Naive thymus-derived CD4-positive, alpha-beta T cell (primary cell): ENCODE data around the gene MRGPRX2. TPM values are rescaled to one million over a fixed set of nuclear protein-coding genes. Genes with fewer than 3 reads are reported as not detected.

Source experiments
- ATAC-seq: fragments of 150-1000 bp; cut with Tn5 transposase; 2 replicates; pipeline ENCODE4 v1.10.0; 2021; ENCODE audit warnings: mild to moderate bottlenecking, moderate library complexity
- CTCF ChIA-PET: fragments of 350-600 bp; sonication (Branson Sonifier 250); formaldehyde crosslinking; loops from one replicate; lab custom pipeline; 2021; ENCODE audit warnings: antibody characterized with exemption; lab: Charles Lee
- POLR2A ChIA-PET: fragments of 350-600 bp; sonication (Branson Sonifier 250); formaldehyde crosslinking; loops from one replicate; lab custom pipeline; 2021; ENCODE audit warnings: antibody characterized with exemption, inconsistent platforms; lab: Charles Lee
- DNase-seq, 9 donors: peaks; one replicate each; pipeline versions ENCODE4 v3.0.0 to v3.0.0-alpha.2; 2020 to 2022; ENCODE audit warnings: mixed read lengths in 1 of 9
- H3K27ac ChIP-seq: one replicate; pipeline ENCODE4 v1.7.0; 2013; ENCODE audit warnings: mild to moderate bottlenecking, low read depth, low read length, moderate library complexity
- H3K27me3 ChIP-seq, 2 donors: one replicate each; pipeline ENCODE4 v1.7.0; 2013; ENCODE audit warnings: low read length in 2 of 2, mild to moderate bottlenecking in 2 of 2, moderate library complexity in 2 of 2; ENCODE audit not compliant: control insufficient read depth in 2 of 2, insufficient read depth in 2 of 2
- H3K36me3 ChIP-seq, 3 experiments: 1 replicate in 2 of 3; 2 replicates in 1 of 3; pipeline ENCODE4 v1.7.0; 2013; ENCODE audit warnings: low read length in 3 of 3, mild to moderate bottlenecking in 3 of 3, moderate library complexity in 1 of 3; ENCODE audit not compliant: insufficient read depth in 3 of 3, control insufficient read depth in 2 of 3
- H3K4me1 ChIP-seq, 2 donors: one replicate each; pipeline ENCODE4 v1.7.0; 2013; ENCODE audit warnings: low read length in 2 of 2, mild to moderate bottlenecking in 2 of 2, moderate library complexity in 1 of 2; ENCODE audit not compliant: control insufficient read depth in 2 of 2, insufficient read depth in 2 of 2
- H3K4me3 ChIP-seq: 2 replicates; pipeline ENCODE4 v1.7.0; 2013; ENCODE audit warnings: mild to moderate bottlenecking, low read length
- H3K9me3 ChIP-seq, 3 experiments: 1 replicate in 2 of 3; 2 replicates in 1 of 3; pipeline ENCODE4 v1.7.0; 2013; ENCODE audit warnings: low read length in 3 of 3; ENCODE audit not compliant: control insufficient read depth in 2 of 3
- H3K27ac Mint-ChIP-seq, 9 donors: one replicate each; pipeline ENCODE4 v1.8.0; 2020 to 2022; ENCODE audit warnings: mixed read lengths in 9 of 9, mild to moderate bottlenecking in 8 of 9, moderate library complexity in 5 of 9, inconsistent platforms in 2 of 9
- H3K27me3 Mint-ChIP-seq, 5 donors: one replicate each; pipeline ENCODE4 v1.8.0; 2021 to 2022; ENCODE audit warnings: mixed read lengths in 5 of 5, mild to moderate bottlenecking in 1 of 5
- H3K36me3 Mint-ChIP-seq, 5 donors: one replicate each; pipeline ENCODE4 v1.8.0; 2020 to 2022; ENCODE audit warnings: mixed read lengths in 5 of 5, mild to moderate bottlenecking in 3 of 5, inconsistent platforms in 1 of 5
- H3K4me1 Mint-ChIP-seq, 7 donors: one replicate each; pipeline ENCODE4 v1.8.0; 2020 to 2022; ENCODE audit warnings: mixed read lengths in 7 of 7, mild to moderate bottlenecking in 3 of 7, inconsistent platforms in 1 of 7
- H3K4me3 Mint-ChIP-seq, 10 donors: one replicate each; pipeline ENCODE4 v1.8.0; 2020 to 2022; ENCODE audit warnings: mild to moderate bottlenecking in 10 of 10, mixed read lengths in 10 of 10, moderate library complexity in 6 of 10, inconsistent platforms in 2 of 10
- H3K9me3 Mint-ChIP-seq, 11 donors: one replicate each; pipeline ENCODE4 v1.8.0; 2020 to 2022; ENCODE audit warnings: mixed read lengths in 11 of 11, mild to moderate bottlenecking in 4 of 11, inconsistent platforms in 1 of 11, moderate library complexity in 1 of 11
- intact Hi-C, 2 donors: fragments of 100-400 bp; cut with micrococcal nuclease; formaldehyde crosslinking; loops; one replicate each; pipeline ENCODE4 v1.15.1; 2023
- polyA plus RNA-seq, 2 donors: library from polyadenylated mRNA; unstranded; fragments of 300-500 nt; fragmentation: Illumina TruSeq; gene quantifications; one replicate each; pipeline ENCODE4 v1.2.3, GENCODE V29; 2021
- total RNA-seq, 6 experiments: library from RNA in 5 of 6; stranded (reverse) in 5 of 6; gene quantifications; 1 replicate in 5 of 6; 2 replicates in 1 of 6; pipeline ENCODE4 v1.2.3 and lab custom pipeline; 2021 to 2026

MRGPRX2 gene
- total and polyA plus RNA-seq, 7 experiments from 2014 or later: 0.17 TPM; not detected in 6

- ATAC-seq: no peak
- no peaks in the 10 kb centered on the region for H3K9me3 ChIP-seq
- no peaks in the 10 kb centered on the region for H3K36me3 ChIP-seq
- Mint-ChIP-seq H3K9me3 (peaks cover 0 to 5% (median 0%) of the 10 kb centered on the region in 11 donors), H3K4me1 (peaks cover 0 to 19% (median 0%) of the 10 kb centered on the region in 7 donors), H3K27me3 (peaks cover 2 to 75% (median 56%) of the 10 kb centered on the region in 5 donors), H3K4me3 (no peak overlapping the region), H3K36me3 (peaks cover 0 to 5% (median 0%) of the 10 kb centered on the region in 5 donors), H3K27ac (no peak overlapping the region)
- H3K4me1 ChIP-seq: no peaks in the 10 kb centered on the region
- no peak overlapping the region for H3K4me3 ChIP-seq
- CTCF ChIA-PET: no interaction called here
- POLR2A ChIA-PET: no interaction called here
- no peaks in the 10 kb centered on the region for H3K27me3 ChIP-seq
- no peak overlapping the region for H3K27ac ChIP-seq
- intact Hi-C loops: no loop called here
- DNase-seq: no peak
Measured at GRCh38 chr11:19025481-19026406, 34.8 kb downstream of the MRGPRX2 start.

DNA sequence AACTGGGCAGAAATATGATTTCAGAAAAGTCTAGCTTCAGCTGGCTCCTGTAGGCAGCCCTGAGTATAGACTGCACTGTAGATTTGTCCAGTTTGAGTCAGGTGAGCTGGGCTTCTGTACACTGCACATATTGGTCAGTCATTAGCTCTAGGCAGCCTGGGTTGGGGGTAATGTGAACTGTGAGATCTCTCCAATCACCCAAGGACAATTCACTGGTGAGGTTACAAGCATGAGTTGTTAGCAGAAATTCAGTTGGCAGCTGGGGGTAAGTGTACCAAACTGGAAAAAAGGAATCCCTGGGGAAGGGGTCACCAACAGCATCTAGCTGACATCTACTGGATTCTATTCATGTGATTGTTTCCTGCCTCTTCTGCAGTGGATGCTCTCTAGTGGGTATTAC lies 39.7 kb downstream of the MRGPRX2 start:
- Mint-ChIP-seq H3K36me3 (no peaks in the 10 kb centered on the region), H3K27me3 (peaks cover 12 to 61% (median 51%) of the 10 kb centered on the region in 5 donors), H3K27ac (no peak overlapping the region), H3K9me3 (peaks cover 0 to 6% (median 0%) of the 10 kb centered on the region in 11 donors), H3K4me1 (peaks cover 0 to 9% (median 0%) of the 10 kb centered on the region in 7 donors), H3K4me3 (no peak overlapping the region)
- no peaks in the 10 kb centered on the region for H3K27me3 ChIP-seq
- no peak for ATAC-seq
- no peaks in the 10 kb centered on the region for H3K9me3 ChIP-seq
- no peaks in the 10 kb centered on the region for H3K36me3 ChIP-seq
- H3K4me3 ChIP-seq: no peak overlapping the region
- CTCF ChIA-PET: no interaction called here
- no peak for DNase-seq
- H3K27ac ChIP-seq: no peak overlapping the region
- H3K4me1 ChIP-seq: no peaks in the 10 kb centered on the region
- POLR2A ChIA-PET: no interaction called here
- intact Hi-C loops: no loop called here

DNA sequence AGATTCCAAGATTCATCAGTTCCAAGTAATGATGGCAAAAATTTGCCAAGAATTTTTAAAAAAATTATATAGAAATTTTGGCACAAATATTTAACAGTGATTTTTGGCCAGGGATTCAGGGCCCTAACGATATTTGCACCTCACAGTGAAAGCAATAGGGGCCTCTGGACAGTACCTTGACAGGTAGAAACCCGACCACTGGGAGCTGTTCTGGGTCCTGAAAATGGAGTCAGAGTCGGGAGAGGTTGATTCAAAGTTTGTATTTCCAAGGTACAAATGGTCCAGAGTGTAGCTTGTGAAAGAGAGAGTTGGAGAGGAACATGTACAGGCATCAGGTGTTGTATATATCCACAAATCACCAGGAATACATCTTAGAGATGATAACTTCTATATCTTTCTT lies 41.6 kb downstream of the MRGPRX2 start:
- Histone ChIP-seq H3K27ac (no peak overlapping the region), H3K27me3 (no peaks in the 10 kb centered on the region), H3K9me3 (no peaks in the 10 kb centered on the region), H3K4me1 (no peaks in the 10 kb centered on the region), H3K4me3 (no peak overlapping the region), H3K36me3 (no peaks in the 10 kb centered on the region)
- ChIA-PET POLR2A (no interaction called here), CTCF (no interaction called here)
- peaks cover 12 to 55% (median 52%) of the 10 kb centered on the region in 5 donors for H3K27me3 Mint-ChIP-seq
- no peaks in the 10 kb centered on the region for H3K36me3 Mint-ChIP-seq
- H3K27ac Mint-ChIP-seq: no peak overlapping the region
- H3K4me3 Mint-ChIP-seq: no peak overlapping the region
- peaks cover 0 to 9% (median 0%) of the 10 kb centered on the region in 11 donors for H3K9me3 Mint-ChIP-seq
- intact Hi-C loops: no loop called here
- ATAC-seq (no peak), DNase-seq (no peak)
- H3K4me1 Mint-ChIP-seq: no peaks in the 10 kb centered on the region

GRCh38 chr11:19013181-19013857 lies 47.2 kb downstream of the MRGPRX2 start:
- DNase-seq (no peak), ATAC-seq (no peak)
- no peaks in the 10 kb centered on the region for H3K4me1 Mint-ChIP-seq
- Histone ChIP-seq H3K27ac (no peak overlapping the region), H3K4me3 (no peak overlapping the region), H3K27me3 (no peaks in the 10 kb centered on the region), H3K9me3 (no peaks in the 10 kb centered on the region), H3K36me3 (no peaks in the 10 kb centered on the region), H3K4me1 (no peaks in the 10 kb centered on the region)
- no peak overlapping the region for H3K4me3 Mint-ChIP-seq
- POLR2A ChIA-PET: no interaction called here
- H3K9me3 Mint-ChIP-seq: peaks cover 2 to 39% (median 11%) of the 10 kb centered on the region in 11 donors
- peaks cover 9 to 57% (median 41%) of the 10 kb centered on the region in 5 donors for H3K27me3 Mint-ChIP-seq
- H3K27ac Mint-ChIP-seq: no peak overlapping the region
- H3K36me3 Mint-ChIP-seq: peaks cover 0 to 7% (median 0%) of the 10 kb centered on the region in 5 donors
- intact Hi-C loops: no loop called here
- CTCF ChIA-PET: no interaction called here

GRCh38 chr11:19012636-19013035 lies 47.9 kb downstream of the MRGPRX2 start:
- Histone ChIP-seq H3K36me3 (no peaks in the 10 kb centered on the region), H3K27ac (no peak overlapping the region), H3K27me3 (no peaks in the 10 kb centered on the region), H3K4me3 (no peak overlapping the region), H3K9me3 (no peaks in the 10 kb centered on the region), H3K4me1 (no peaks in the 10 kb centered on the region)
- ChIA-PET POLR2A (no interaction called here), CTCF (no interaction called here)
- peaks cover 0 to 7% (median 0%) of the 10 kb centered on the region in 5 donors for H3K36me3 Mint-ChIP-seq
- no peak for DNase-seq
- no peaks in the 10 kb centered on the region for H3K4me1 Mint-ChIP-seq
- peaks cover 5 to 50% (median 43%) of the 10 kb centered on the region in 5 donors for H3K27me3 Mint-ChIP-seq
- ATAC-seq: no peak
- no peak overlapping the region for H3K4me3 Mint-ChIP-seq
- peaks cover 2 to 46% (median 14%) of the 10 kb centered on the region in 11 donors for H3K9me3 Mint-ChIP-seq
- H3K27ac Mint-ChIP-seq: no peak overlapping the region
- intact Hi-C loops: no loop called here
